Measurements from ENCODE around the gene SRD5A2.

SRD5A2 gene, protein sequence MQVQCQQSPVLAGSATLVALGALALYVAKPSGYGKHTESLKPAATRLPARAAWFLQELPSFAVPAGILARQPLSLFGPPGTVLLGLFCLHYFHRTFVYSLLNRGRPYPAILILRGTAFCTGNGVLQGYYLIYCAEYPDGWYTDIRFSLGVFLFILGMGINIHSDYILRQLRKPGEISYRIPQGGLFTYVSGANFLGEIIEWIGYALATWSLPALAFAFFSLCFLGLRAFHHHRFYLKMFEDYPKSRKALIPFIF

DNA sequence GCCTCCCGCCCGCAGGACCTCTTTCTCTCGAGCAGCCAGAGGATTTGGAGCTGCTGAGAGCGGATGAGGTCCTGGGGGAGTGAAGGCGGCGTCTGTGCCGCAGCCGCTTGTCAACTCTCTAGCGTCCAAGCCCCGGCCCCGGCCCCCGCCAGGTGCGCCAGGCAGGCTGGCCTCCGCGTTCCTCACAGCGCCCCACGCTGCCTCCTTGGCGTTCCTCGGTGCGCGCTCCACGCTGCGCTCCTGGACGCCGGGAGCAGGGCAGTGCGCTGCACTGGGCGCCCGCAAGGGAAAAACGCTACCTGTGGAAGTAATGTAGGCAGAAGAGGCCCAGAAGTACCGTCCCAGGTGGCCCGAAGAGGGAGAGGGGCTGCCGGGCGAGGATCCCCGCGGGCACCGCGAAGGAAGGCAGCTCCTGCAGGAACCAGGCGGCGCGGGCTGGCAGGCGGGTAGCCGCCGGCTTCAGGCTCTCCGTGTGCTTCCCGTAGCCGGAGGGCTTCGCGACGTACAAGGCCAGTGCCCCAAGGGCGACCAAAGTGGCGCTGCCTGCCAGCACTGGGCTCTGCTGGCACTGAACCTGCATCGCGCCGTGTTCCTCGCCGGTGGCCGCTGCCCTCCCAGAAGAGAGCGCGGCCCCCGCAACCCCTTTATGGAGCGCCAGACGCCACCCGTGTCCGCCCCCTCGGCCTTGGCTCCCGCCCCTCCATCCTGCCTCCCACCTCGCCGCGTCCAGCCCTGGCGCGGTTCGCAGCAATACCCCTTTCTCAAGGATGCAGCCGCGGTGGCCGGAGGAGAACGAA, at the start of gene SRD5A2:
SRD5A2 (minus strand) TSS at position 618 of the 797 bp plus-strand sequence; CDS start at position 580, 38 bp downstream.
- no peak for DNase-seq

DNA sequence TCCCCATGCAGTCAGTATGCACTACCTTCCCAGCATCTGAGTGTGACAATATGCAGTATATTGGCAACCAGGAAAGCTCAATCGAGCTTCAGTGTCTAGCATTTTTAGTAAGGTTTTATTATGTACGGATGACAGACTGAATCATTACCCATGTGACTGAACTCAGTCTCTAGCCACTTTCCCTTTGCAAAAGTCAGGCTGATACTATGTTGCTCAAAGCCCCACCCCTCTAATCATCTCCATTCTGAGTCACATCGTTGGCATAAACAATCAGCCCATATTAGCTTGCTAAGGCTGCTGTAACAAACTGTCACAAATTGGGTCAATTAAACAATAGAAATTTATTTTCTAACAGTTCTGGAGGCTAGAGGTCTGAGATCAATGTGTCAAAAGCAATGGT, 25.8 kb upstream of the SRD5A2 start:
- no peak for DNase-seq

DNA sequence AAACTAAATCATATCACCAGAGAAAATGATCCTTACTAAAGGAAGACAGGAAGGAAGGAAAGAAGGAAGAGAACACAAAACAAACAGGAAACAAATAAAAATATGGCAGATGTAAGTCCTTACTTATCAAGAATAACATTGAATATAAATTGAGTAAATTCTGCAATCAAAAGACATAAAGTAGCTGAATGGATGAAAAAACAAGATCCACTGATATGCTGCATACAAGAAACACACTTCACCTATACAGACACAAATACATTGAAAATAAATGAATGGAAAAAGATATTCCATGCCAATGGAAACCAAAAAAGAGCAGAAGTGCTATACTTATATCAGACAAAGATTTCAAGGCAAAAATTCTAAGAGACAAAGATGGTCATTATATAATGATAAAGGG, 18.0 kb upstream of the SRD5A2 start:
- DNase-seq = no peak

DNA sequence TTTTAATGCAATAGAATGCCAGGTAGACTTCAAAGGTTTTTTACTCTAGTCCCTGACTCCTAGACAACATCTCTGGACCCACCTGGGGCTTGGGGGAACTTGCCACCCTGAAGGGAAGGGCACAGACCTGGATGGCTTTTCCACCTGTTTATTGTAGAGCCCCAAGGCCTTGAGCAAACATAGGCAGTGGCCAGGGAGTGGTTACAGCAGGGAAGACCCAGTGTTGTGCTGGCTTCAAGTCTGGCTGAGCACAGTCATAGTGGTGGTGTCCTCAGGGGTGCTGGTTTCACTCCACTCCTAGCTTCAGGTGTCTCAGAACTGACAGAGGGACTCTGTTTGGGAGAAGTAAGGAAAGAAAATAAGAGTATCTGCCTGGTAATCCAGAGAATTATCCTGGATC, 5.5 kb upstream of the SRD5A2 start:
- DNase-seq = no peak

DNA sequence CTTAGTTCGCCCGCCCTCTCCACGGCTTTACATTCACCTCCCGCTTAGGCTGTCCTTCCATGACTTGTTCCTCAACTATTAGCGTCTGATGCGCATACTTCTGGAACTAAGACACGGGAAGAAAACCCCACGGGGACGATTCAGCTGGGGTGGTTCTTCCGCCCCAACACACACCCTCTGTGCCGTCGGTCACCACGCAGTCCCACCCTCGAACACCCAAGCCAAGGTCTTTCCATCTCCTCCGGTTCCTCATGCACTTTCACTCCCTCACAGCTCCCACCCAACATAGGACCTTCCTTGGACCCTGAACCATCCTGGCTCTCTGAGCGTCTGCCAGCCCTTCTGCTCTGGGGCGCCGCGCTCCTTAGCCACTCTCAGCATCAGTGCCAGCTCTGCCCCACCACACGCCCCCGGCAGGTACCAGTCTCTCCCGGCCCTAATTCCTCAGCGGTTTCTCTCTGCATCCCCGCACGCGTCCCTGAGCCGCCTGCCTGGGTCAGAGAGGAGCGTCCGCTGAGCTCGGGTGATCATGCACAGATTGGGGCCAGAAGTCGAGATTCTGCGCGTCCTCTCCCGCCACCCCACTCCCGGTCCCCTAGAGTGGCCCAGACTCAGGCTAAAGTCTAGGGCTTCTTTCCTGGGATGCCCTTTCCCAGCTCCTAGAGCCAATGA, 522 bp upstream of the SRD5A2 start:
- no peak for DNase-seq

DNA sequence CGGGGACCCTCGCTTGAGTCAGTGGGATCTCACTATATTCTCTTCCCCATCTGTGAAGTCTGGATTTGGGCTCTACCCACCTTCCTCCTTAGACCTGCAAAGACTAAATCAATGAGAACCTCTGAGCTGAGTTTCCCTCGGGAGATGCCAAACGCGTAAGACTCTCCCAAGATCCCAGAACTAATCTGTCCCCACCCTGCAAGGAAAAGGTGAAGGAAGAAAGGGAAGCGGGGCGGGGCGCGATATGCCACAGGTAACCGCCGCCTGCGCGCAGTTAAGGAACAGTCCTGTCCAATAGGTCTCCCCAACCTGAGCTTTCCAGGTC, 780 bp downstream of the SRD5A2 start:
- DNase-seq = no peak

DNA sequence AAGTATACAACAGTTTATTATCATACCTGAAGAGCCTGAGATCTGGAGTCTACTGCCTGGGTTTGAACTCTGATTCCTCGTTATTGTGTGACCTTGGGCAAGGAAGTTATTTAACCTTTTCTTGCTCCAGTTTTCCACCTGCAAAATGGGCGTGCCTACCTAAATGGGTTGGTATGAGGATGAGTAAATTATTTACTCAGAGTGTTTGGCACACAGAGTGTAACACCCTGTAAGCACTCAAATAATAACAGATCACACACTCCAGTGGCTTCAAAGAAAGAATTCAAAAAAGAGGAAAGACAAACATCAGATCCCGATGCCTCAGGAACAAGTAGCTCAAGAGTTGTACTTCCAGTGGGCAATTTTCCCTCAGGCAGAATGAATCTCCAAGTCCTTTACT, 2.4 kb downstream of the SRD5A2 start:
- no peak for DNase-seq

DNA sequence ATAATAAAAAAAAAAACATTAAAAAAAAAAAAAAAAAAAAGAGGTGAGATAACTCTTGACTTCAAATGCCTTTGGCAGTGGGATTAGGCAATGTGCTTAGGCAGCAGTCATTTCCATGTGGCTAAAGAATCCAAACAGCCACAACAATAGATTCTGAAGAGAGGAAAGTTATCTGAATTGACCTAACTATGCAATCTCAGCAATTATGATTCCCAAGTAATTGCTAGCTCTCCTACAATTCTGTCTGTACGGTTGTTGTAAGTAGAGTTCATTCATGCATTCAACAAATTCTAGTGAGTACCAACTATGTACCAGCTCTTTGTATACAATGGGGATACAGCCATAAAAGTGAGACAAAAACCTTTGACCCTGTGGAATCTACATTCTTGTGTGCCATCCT, 3.6 kb downstream of the SRD5A2 start:
- no peak for DNase-seq

DNA sequence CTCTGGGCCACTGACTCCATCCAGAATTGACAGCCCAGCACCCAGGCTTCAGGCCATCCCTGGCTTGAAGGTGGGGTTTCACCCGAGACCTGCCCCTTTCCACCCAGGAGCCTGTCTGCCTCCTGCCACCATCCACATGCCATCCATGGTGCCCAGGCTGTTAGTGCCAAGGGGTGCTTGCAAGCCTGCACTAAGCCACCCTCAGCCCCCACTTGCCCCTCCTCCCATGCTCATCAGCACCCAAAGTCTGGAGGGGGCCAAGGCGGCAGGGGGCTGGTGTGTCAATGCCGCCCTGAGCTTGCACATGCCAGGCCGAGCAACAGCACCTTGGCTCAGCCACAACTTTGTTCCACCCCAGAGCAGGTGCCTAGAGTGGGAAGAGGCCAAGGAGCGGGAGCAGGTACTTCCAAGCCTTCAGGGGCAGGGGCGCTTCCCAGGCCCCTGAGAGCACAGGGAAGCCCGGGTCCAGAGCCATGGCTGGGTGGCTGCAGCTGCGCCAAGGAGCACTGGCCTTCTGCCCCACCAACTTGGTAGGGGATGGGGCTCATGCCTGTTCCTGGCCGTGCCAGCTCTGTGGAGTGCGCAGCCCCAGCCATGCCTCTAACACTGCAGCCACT, 12.0 kb downstream of the SRD5A2 start:
- no peak for DNase-seq

DNA sequence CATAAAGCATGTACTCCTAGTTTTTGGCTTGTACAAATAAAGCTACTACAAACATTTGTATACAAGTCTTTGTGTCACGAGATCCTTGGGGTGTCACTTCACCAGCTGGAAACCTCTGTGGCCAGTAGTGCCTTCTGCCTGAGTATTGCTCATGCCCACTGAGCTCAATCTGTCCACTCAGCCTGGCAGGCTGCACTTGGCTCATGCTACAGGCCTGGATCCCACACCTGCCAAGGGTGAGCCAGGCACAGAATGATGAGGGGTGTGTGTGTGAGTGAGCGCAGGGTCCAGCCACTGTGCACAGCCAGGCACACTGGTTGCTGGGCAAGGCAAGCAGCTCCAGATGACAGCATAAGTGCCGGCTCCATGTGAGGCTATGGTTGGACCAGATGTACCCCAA, 13.1 kb downstream of the SRD5A2 start:
- no peak for DNase-seq

DNA sequence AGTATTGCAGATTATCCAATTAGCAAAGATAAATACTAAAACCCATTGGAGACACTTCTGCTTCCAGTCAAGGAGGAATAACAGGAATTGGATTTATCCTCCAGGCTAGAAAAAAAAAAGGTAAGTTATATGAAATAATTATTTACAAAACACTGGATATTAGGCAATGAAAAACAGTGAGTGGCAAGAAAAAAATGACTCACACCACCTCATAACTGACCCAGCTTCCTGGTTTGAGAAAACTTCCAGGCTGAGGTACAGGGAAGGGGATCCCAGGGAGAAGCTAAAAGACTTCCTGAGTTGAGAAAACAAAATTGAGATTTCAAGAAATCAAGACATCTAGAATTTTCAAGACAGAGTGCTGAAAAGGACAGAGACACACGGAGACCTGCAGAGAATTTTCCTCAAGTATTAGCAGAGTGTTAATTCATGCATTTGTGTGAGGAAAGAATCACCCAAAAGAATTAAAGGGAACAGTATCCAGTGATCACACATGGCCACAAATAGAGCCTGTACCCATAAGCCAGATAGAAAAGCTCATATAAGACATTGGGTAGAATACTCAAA, 17.4 kb downstream of the SRD5A2 start:
- DNase-seq = no peak

DNA sequence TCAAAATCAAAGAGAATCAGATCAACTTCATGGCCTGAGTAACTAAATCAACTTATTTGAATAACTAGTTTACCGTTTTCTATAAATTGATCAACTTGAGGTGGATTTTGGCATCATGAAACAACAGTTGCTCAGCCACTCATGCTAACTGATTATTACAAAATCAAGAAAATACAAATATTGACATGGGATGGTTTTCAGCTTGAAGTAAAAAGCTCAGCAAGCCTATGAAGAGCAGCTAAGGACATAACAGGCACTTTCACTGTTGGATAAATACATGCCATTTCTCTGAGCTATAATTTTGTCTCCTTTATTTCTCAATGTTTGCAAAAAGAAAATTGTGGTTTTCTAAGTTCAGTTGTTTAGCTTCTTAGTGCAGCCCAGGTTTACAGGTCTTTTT, 18.9 kb downstream of the SRD5A2 start:
- DNase-seq = no peak

DNA sequence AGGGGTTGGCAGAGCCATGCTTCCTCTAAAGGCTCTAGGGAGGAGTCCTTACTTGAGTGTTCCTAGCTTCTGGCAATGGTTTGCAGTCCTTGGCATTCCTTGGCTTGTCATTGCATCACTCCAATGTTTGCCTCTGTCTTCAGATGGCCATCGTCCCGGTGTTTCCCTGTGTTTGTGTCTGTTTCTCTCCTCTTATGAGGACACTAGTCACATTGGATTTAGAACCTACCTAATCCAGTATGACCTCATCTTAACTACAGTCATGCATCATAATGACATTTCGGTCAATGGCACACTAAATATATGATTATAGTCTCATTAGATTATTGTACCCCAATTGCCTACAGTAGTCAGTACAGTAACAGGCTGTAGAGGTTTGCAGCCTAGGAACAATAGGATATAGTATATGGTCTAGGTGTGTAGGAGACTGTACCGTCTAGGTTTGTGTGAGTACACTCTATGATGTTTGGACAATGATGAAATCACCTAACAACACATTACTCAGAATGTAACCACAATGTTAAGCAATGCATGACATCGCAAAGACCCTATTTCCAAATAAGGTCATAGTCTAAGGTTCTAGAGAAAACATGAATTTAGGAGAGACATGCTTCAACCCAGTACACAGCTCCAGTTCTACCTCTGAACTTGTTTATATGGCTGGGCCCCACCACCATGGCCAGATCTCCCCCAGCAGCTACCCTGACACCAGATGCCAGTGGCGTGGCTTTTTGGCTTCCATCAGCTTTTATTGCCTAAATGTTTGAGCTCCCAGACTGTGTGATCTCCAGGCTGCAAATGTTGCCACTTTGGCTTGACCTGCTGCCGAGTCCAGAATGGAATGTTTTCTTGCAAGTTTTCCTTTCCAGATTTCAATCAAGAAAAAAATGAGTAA, 22.1 kb downstream of the SRD5A2 start:
- no peak for DNase-seq

DNA sequence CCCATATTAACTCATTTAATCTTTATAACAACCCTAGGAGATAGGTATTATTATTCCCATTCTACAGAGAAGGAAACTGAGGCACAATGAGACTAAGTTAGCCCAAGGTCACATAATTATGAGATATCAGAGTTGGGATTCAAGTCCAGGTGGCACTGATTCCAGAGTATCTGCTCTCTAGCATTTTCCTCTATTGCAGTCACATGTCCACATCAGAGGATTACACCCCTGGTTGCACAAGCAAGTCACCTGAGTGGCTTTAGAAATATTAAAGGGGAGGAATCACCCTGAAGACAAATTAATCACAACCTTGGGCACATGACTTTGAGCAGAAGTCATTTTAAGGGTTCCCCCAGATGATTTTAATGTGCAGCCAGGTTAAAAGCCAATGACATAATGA, 23.8 kb downstream of the SRD5A2 start:
- no peak for DNase-seq

DNA sequence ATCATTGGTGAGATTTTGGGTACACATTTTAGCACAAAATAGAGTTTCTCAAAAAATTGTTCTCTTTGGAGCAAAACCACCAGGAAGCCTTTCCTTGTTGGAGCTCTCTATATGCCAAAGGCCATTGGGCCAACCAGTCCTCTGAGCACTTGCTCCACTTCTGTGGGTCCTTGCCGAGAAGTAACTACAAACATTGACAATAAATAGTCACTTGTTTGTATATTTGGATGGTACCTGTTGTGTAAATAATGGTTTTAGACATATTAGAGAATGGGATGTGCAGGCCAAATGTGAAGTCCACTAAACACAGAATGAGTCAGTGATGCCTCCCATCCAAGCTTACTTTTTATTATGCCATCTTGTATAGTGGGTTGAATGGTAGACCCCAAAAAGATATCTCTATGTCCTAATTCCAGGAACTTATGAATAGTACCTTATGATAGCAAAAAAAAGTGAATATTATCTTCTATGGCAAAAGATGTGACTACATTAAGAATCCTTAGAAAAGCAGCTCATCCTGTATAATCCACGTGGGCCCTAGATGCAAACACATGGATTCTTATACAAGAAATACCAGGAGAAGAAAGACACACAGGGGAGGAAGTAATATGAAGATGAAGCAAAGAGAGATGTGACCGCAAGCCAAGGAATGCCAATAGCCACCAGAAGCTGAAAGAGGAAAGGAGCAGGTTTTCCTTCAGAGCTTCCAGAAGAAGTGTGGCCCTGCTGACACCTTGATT, 24.6 kb downstream of the SRD5A2 start:
- no peak for DNase-seq

DNA sequence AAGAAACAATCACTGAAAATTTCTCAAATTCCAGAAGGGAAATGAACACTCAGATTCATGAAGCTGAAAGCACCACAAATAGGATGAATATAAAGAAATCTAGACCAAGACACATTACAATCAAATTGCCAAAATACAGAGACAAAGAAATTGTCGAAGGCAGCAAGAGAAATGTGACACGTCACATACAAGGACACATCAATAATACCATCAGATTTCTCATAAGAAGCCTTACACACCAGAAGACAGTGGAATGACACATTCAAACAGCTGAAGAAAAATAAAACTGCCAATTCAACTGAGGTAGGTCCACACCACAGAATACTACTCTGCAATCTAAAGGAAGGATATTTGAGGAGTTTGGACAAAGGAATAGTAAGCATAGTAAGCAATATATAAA, 27.4 kb downstream of the SRD5A2 start:
- no peak for DNase-seq

DNA sequence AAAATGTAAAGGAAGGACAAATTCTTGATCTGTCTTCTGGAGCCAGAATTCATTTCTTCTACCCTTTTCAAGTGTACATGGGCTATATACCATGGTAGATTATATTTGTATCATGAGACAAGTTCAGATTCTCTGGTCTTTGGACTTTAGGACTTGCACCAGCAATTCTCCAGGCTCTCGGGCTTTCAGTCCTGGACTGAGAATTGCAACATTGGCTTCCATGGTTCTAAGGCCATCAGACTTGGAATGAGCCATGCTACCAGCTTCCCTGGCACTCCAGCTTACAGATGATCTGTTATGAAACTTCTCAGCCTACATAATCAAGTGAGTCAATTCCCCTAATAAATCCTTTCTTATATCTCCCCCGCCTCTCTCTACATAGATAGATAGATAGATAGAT, 33.3 kb downstream of the SRD5A2 start:
- no peak for DNase-seq

DNA sequence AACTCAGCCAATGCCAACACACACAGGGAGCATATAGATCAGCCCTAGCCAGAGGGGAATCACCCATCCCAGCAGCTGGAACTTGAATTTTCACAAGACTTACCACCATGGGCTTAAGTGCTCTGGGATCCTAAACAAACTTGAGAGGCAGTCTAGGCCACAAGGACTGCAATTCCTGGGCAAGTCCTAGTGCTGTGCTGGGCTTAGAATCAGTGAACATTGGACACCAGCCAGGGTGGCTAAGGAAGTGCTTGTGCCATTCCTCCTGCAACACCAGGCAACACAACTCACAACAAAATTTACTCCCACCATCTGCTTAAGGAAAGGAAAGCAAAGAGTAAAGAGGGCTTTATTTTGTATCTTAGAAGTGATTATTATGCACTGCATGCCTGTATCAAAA, 38.9 kb downstream of the SRD5A2 start:
- no peak for DNase-seq

DNA sequence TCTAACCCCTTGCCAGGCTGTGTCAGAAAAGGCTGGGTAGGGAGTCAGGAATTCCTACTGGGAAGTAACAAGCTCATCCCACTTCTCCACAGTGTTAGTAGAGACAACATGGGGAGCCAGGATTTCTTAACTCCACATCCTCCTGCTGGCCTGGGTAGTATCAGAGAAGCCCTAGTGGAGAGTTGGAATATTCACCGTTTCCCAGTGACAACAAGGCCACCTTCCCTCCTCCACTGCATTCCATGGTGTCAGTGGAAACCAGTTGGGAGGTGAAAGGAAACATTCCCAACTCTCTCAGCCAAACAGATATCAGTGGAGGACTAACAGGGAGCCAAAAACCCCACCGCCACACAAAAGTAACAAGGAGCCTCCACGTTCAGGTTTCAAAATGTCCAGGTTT, 41.2 kb downstream of the SRD5A2 start:
- DNase-seq = no peak

DNA sequence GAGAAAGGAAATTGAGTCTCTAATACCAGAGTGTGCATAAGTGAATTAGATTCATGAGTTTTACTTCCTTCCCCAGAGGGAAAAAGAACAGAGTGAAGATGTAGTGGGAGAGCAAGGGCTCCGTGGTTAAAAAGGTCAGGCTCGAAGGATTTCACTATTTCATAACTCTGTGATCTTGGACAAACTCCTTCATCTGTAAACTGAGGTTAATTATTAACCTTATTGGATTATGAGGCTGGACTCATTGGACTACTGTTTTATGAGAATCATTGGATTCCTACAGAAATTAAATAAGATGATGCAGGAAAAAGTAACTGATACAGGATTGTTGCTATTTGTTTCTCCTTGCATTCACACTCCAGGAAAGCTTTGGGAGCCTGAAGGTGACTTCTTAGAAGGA, 45.0 kb downstream of the SRD5A2 start:
- DNase-seq = no peak

DNA sequence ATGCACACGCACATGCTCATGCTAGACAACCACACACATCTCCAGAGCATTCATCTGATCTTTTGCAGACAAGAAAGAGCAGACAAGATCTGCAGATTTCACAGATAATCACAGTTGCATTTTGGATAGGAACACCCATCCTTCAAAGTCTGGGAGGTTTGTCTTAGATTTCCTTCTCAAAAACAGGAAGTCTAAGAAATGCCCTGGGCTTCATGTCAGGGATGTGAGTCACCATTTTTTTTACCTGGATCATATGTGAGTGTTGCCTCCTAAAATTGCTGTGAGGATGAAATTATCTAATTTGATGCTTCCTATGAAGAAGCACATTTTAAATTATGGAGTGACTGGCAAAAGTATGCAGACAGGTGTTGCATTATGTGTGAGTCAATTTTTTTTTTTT, 46.1 kb downstream of the SRD5A2 start:
- no peak for DNase-seq

DNA sequence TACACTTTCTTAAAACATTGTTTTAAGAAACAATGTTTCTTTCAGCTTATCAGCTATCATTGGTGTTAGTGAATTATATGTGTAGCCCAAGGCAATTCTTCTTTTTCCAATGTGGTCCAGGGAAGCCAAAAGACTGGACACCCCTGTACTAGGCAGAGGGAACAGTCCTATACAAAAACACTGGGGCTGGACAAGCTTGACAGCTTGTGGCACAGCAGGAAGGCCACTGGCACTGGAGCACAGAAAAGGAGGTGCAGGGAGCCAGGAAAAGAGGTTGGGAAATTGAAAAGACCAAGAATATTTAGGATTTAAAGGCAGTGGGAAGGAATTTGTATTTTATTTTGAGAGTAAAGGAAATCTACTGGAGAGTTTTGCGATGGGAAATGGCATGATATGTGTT, 47.7 kb downstream of the SRD5A2 start:
- DNase-seq = no peak

All from CD4-positive, alpha-beta T cell treated with Interleukin-4 for 1 hour (primary cell).